A549 (cell line): ENCODE results near the gene HDAC5.

Experiments used
- CHD2 ChIP-seq: fragments of 150-350 bp; IDR thresholded peaks from 2 replicates; pipeline ENCODE4 v1.6.1; 2014; ENCODE audit warnings: low read length; ENCODE audit not compliant: partially characterized antibody
- CTCF ChIP-seq: fragments of >200 bp; sonication (Bioruptor Twin); formaldehyde crosslinking; IDR thresholded peaks from 3 replicates; pipeline ENCODE4 v1.5.1; 2016
- ELK1 ChIP-seq: fragments of 150-350 bp; IDR thresholded peaks from 2 replicates; pipeline ENCODE4 v1.6.1; 2014; ENCODE audit warnings: low read depth, mild to moderate bottlenecking, low read length
- MAX ChIP-seq: IDR thresholded peaks from 2 replicates; pipeline ENCODE4 v1.6.1; 2012
- POLR2A ChIP-seq: IDR thresholded peaks from 2 replicates; pipeline ENCODE4 v1.6.1; 2012; ENCODE audit warnings: mild to moderate bottlenecking, low read length
- USF2 ChIP-seq: fragments of 450-650 bp; IDR thresholded peaks from 2 replicates; pipeline ENCODE4 v1.6.1; 2014; ENCODE audit warnings: antibody characterized with exemption

- TF ChIP-seq CTCF = no peak
- TF ChIP-seq CHD2 = no peak
- no peak for TF ChIP-seq POLR2A
- TF ChIP-seq ELK1 = no peak
- no peak for TF ChIP-seq USF2
- TF ChIP-seq MAX = no peak
Observed at GRCh38 chr17:44171931-44172455, 48.6 kb upstream of the HDAC5 start.
